Activated CD8-positive, alpha-beta memory T cell treated with anti-CD3 and anti-CD28 coated beads, Interleukin-2, amount 50 U/mL, for 1 hour (primary cell): ENCODE measurements around the gene AFF4.
"Not testable (repeated sequence)": the region's sequence is repeated elsewhere in the genome, so short reads cannot be mapped to it uniquely, and the experiment has no call there.

Experiments used
- DNase-seq: peaks from one replicate; pipeline ENCODE4 v3.0.0-alpha.2; 2020; ENCODE audit errors: extremely low read depth

Gene AFF4

DNA sequence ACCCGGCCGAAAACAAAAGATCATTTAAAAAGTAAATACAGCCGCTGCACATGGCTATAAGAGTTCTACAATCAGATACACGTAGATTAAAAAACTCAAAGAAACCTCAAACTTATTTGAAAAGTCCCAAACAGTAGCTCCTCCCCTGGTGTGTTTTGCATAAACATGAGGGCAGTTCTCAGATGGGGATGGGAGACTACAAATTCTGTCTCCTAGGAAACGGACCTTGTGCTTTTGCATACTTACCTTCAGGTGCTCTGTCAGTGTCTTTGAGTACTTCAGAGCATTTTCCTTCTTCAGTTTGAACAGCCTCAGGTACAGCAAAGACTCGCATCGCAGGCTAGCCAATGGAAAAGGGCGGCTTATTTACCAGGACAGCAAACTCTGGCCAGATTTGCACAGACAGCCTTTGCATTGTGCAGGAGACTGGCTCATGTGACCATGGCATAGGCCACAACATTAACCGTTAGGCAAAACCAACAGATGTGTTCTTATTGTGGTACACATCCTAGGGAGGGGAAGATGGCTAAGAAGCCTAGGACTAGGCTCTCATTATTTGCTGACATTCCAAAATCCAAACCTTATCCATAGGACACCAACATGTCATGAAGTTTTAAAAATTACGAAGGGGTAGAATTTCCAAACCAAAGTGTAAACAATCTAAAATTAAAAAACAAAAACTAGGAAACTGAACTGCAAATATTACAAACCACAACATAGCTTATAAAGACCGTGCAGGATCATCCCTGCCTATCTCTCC lies 77.2 kb downstream of the AFF4 start:
- no peak for DNase-seq

DNA sequence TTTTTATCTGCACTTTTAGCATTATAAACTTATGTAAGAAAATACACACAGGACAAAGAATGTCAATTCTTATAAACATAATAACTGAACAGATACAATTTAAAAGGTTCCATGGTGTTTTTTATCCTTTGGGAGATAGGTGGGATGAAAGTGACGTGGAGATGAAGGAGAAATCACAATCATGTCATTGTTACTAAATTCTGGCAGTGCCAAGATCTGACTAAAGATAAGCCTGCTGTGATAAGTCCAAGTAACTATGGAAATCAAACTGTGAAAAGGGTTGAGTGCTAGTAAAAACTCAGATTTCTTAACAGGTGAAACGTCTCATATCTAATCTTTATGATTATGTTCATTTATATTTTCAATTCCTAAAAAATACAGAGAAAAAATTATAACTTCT lies 78.9 kb downstream of the AFF4 start:
- no peak for DNase-seq

DNA sequence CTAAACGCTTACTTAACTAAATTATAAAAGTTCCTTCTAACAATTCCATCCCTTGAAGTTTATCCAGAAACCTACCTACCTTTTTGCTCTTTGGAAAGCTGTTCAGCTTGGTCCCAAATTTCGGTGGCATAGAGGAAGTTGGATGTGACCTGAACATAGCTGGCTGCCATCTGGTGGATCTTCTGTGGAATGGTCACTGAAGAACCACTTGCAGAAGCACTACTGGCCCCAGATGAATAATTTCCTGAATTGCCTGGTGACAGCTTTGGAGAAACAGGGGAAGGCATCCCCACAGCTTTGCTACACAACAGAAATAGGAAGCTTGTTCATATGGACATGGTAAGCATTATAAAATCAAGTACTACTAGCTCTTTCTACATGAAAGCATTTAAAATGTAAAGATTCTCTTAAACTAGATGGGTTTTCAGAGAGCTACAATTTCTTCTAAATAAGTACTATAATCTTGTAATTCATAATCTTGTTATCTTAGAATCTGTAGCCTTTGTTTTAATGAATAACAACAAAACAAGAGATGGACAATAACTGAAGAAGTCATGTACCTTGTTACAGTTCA lies 80.1 kb downstream of the AFF4 start:
- no peak for DNase-seq

DNA sequence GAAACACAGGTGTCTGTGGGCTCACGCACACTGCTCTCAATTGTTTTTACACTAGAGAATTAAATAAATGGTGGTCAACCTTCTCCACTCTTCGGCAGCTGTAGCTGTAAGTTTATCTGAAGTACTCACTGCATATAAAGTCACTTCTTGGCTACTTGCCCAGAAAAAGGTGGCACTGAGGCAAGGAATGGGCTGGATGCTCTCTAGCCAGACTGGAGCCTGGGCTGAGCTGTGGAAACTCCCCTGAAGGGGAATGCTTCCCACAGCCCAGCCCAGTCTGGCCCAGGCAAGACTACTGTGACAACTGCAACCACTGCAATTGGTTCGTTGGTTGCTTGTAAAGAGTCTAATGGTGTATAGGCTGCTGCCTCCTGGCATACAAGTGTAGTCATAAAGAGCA lies 85.5 kb downstream of the AFF4 start:
- no peak for DNase-seq

- no peak for DNase-seq
Measured at GRCh38 chr5:132877466-132877865, 86.0 kb downstream of the AFF4 start.

DNA sequence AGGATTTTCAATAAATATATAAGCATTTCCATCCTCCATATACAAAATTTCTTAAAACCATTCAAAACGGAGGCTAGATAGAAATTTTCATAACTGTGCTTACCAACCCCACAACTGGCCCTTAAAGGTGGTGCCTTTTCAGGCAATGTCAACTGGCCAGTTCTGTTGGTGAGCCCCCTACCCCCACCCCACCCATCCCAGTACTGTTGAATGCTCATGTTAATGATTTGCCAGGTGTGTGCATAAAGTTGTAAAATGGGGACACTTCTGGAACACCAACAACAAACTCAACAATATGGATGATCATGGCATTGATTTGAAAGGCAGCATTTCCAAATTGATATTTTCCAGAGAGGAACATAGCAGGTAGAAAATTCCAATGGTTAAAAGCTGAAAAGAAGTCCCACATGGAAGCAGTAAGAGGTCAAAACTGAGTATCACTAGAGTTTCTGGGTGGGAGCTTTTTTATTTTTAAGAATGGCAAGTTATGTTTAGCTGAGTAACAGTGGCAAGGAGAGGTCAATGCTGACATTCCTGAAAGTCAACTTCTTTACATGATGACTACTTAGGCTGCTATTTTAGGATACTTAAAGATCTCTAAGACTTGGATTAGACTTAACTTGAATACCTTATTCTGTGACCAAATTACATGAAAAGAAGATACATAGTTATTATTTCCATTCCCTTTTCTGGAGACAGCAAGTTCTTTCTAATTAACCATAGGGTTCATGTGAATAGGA lies 87.2 kb downstream of the AFF4 start:
- DNase-seq, result no peak

- DNase-seq, result no peak
Measured at GRCh38 chr5:132873930-132874271, 89.5 kb downstream of the AFF4 start.

DNA sequence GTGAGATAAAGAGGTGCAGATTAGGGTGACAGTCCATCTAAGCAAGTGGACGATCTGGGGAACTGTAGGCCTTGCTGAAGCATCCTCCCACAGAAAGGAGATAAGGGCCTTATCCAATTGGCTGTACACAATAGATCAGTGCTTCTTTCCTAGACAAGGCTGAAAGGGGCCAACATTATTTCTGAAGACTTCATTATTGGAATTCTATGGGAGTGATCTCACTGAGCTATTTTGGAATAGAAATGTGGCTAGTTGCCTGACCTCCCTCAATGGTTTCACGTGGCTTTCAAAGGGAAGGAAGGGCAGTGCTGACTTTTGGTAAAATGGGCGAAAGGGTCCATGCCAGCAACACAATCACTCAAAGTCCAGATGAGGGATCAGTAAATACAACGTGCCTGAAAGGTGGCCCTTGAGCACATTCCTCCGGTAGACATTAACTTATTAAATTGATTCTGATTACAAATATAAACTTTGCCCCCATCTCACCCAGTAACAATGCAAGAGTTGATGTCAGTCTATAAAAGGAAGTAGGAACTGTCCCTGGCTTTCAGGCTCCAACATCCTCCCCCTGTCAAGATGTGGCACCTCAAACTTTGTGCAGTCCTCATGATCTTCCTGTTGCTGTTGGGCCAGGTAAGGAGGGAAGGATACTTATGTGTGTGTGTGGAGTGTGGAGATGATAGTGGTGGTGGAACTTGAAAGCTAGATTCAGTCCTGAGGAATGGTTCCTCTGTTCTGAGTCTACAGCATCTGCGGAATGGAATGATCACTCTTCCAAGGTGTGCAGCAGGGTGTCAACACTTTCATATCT lies 90.1 kb downstream of the AFF4 start, which contains the start of gene LEAP2:
Gene LEAP2, plus strand, starts transcription at position 550 of the 811 bp plus-strand sequence. Its CDS starts 27 bp downstream, at position 577.
- no peak for DNase-seq

- DNase-seq, result no peak
Measured at GRCh38 chr5:132872788-132873118, 90.7 kb downstream of the AFF4 start.

DNA sequence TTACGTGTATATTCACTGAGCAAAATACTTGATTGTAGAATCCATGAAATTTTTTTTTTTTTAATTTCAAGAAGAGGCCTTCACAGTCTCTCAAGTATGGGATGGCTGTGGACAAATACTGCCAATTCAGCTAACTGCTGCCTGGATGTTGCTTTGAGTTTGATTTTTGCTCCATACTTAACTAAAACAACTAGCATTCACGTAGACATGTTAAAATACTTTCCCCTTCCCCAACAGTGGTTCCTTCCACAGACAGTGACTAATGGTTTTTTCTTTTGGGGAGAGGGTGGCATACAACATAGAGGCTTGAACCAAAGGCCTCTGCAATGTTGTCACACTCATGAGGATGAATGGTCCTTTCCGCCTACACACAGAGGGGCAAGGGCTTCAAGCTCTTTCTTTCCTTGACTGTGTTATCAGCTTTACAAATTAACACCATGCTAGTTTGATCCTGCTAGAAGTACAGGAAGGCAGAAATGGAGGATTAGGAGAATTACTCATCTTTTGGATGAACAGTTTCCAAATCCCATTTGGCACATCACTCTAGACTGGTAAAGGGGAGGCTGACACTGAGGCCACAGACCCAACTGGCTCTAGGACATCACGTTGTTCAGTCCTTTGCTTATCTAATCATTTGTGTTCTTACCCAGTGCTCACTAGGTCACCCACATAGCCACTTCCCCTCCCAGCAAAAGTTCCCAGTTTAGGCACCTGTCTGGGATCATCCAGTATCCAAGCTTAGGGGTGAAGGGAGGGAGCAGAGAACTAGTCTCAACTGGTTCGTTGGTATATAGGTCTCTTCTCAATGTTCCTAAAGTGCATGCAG lies 91.8 kb downstream of the AFF4 start:
- no peak for DNase-seq

GRCh38 chr5:132870801-132871200 lies 92.6 kb downstream of the AFF4 start:
- no peak for DNase-seq

DNA sequence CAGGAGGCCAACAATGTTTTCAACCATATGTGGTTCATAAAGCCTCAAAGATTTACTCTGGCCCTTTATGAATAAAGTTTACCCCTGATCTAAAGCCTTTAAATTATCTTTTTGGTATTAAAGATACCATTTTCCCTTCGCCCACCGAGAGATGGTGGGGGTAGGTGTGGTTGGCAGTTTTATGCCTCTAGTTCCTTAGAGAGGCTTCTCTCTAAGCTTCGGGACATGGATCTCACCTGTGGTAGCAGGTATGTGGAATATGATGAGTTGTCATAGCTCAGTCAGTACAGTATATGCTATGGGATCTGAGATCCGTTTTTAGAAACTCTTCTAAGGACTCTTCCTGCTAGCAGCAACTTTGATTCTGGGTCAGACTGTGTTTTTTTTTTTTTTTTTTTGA lies 94.7 kb downstream of the AFF4 start:
- DNase-seq, result no peak

GRCh38 chr5:132867046-132867451 lies 96.4 kb downstream of the AFF4 start:
- no peak for DNase-seq

GRCh38 chr5:132866342-132867045 lies 96.9 kb downstream of the AFF4 start, which contains the start of the genes GDF9 and UQCRQ:
Gene GDF9 (minus strand): TSS chr5:132866469. CDS start chr5:132864533, 1,936 bp downstream.
Gene UQCRQ (plus strand): TSS chr5:132866642. CDS start chr5:132866882, 240 bp downstream.
- peak; percentile 93 for DNase-seq

DNA sequence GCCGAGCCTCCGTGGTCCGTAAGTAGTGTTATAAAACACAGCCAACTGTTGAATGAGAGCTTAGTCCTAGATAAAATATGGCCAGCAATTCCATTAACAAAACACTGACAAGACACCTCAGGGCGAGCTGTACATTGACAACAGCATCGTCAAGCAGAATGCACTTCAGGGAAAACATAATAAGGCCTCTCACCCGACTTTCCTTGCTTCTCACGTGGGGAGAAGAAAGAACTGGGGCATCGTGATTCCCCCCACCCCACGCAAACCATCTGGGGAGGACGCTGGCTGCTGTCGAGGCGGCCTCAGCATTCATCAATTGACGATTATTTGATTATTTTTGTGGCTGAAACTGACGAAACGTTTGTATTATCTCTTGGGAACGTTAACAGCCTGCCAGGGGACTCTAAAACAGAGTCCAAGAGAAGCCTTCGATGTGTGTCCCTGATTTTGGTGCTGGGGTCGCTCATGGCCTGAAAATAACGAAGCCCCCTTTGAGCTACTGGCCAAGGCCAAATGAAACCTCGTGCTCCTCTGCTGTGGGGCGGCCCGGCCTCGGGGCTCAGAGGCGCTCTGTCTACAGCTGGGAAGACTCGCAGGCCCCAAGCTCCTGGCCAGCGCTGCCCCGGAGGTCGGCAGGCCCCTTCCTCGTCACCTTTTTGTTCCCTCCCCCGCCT lies 97.6 kb downstream of the AFF4 start:
- DNase-seq, result no peak

DNA sequence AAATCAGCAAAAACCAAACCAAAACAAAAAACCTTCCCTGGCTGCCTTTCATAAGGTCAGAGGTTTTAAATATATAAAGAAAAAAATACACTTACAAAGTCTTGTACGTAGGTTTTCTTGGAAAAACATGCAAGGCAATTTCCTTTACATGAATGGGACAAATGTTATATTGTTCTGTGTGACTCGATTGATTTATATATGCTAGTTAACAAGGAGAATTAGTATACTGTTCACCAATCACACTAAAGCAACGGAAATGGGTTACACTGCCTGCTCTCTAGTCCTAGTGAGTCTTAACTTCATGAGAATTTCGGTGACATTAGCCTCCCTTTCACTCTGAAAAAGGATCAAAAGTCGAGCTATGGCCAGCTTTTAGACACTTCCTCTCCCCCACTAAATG lies 102.7 kb downstream of the AFF4 start:
- no peak for DNase-seq

DNA sequence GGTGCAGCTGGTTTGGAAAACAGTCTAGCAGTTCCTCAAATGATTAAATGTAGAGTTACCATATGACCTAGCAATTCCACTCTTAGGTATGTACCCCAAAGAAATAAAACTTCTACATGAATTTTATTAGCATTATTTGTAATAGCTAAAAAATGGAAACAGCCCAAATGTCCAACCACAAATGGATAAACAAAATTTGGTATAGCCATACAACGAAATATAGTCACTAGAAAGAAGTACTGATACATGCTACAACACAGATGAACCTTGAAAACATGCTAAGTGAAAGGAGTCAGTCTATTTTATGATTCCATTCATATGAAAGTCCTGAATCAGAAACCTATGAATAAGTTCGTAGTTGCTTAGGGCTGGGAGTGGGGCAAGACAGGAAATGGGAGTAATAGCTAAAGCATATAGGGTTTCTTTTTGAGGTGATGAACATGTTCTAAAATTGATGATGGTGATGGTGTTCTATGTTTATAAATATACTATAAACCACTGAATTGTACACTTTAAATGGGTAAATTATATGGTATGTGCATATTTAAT lies 103.5 kb downstream of the AFF4 start:
- no peak for DNase-seq

DNA sequence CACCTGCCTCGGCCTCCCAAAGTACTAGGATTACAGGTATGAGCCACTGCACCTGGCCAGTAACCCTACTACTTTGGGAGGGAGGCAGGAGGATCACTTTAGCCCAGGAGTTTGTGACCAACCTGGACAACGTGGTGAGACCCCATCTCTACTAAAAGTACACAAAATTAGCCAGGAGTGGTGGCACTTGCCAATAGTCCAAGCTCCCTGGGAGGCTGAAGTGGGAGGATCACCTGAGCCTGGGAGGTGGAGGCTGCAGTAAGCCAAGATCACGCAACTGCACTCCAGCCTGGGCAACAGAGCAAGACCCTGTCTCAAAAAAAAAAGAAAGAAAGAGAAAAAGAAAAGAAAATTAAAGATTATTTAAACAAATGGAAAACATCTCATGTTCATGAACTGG lies 107.4 kb downstream of the AFF4 start:
- no peak for DNase-seq

GRCh38 chr5:132854992-132855391 lies 108.4 kb downstream of the AFF4 start:
- DNase-seq, result not testable (repeated sequence)

GRCh38 chr5:132854301-132854700 lies 109.1 kb downstream of the AFF4 start:
- no peak for DNase-seq
